Skeletal muscle cell (primary cell): ENCODE data around the gene MAGEA9.
"Not testable (repeated sequence)": the region's sequence is repeated elsewhere in the genome, so short reads cannot be mapped to it uniquely, and the experiment has no call there.

ENCODE experiments used
- DNase-seq: peaks from one replicate; pipeline ENCODE4 v3.0.0-alpha.2; 2010; ENCODE audit warnings: low read depth
- H3K4me3 ChIP-seq: 2 replicates; pipeline ENCODE4 v1.5.1; 2011; ENCODE audit warnings: low read depth, mild to moderate bottlenecking, control low read depth, low read length, moderate library complexity

Gene MAGEA9, protein sequence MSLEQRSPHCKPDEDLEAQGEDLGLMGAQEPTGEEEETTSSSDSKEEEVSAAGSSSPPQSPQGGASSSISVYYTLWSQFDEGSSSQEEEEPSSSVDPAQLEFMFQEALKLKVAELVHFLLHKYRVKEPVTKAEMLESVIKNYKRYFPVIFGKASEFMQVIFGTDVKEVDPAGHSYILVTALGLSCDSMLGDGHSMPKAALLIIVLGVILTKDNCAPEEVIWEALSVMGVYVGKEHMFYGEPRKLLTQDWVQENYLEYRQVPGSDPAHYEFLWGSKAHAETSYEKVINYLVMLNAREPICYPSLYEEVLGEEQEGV

DNA sequence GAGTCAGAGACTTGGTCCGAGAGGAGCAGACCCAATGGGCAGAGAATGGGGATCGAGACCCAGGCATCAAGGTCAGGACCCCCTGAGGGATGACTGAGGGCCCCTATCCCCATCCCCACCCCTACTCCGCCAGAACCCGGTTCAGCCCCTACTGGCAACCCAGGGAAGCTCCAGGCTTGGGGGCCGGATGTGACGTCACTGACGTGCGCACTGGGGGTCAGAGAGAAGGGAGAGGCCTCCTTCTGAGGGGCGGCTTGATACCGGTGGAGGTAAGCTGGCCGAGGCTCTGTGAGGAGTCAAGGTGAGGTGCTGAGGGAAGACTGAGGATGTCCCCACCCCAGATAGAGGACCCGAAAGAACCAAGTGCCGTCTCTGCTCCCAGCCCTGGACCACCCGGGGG lies at the start of gene MAGEA9:
TSS of gene MAGEA9 (plus strand) at position 204 of the 400 bp plus-strand sequence. CDS start 4,281 bp downstream, outside the sequence.
- H3K4me3 ChIP-seq, DNase-seq: not testable (repeated sequence)

DNA sequence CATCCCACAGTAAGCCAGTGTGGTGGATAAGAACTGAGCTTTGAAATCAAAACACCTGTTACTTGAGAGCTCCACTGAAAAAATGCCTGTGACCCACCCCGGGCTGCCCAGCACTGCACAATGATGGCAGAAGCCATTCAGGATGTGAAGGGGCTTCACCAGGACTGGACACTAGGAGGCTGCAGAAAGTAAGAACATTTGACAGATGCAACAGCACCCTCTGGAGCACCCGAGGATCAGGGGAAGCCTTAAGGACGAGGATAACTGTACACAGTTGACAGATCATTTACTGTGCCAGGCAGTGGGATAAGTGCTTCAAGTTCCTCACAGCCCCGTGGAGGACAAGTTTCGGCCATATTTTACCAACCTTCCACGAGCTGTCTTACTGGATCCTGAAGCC lies 39.5 kb upstream of the MAGEA9 start:
- H3K4me3 ChIP-seq, result not testable (repeated sequence)

DNA sequence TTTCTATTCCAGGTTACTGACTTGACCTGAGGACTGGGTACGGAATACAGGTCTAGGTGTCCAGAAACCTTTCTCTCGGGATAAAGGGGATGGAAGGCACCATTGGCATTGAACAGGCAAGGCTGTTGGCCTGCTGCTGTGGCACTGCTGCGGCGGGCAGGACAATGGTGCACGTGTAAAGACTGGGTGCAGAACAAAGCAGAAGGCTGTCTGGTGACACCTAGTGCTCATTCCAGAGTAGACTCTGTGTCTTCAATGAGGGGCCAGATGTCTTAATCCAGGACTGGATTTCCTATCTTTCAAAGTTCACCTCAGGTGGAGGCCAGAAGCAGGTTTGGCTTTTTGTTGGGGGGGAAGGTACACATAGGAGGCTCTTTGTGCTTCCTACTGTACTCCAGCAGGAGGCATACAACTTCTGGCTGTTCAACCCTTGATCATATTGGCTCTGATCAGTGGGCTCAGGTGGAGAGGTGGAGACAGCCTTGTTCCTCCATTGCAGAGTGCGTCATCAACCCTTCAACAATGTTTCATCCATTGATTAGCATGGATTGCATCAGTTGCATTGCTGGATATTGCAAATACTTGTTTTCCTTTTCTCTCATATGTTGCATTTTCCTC lies 35.2 kb upstream of the MAGEA9 start:
- H3K4me3 ChIP-seq, DNase-seq: not testable (repeated sequence)

More for the DNA sequence above, 39.5 kb upstream of the MAGEA9 start:
- not testable (repeated sequence) for DNase-seq

DNA sequence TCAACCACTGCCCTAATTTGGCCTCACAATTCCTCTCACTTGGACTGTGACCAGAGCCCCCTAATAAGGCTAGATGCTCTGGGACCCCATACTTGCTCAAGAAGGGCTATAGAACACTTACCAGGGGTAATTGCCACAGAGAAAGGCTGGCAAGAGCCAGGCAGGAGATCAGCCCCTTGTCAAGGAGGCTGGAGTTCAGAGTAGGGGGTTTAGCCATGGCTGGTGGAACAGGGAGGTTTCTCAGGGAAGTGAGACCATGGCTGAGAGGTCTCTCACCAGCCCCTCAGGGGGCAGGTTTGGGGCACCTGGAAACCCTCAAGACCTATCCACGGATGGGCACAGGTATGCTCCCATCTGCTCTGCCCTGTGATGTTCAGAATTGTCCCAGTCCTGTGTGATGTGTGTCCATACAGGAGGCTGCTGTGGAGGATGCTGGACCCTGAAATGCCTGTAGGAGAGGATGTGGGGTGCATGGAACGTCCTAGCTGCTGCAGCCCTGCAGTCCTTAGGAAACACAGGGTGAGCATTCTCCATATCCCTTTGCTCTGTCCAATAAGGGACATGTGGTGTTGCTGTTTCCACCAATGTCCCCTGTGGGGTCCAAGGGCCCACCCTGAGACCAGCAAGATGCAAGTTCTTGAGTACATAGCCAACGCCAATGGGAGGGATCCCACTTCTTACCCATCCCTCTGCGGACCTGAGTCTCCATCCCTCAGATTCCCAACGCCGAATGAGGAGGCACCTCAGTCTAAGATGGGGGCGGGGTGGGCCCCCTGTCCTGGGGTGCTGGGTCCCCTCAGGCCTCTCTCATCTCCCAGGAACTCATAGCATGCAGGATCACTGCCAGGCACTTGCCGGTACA lies 24.3 kb upstream of the MAGEA9 start:
- no peak for DNase-seq
- H3K4me3 ChIP-seq, result no peak overlapping the region

DNA sequence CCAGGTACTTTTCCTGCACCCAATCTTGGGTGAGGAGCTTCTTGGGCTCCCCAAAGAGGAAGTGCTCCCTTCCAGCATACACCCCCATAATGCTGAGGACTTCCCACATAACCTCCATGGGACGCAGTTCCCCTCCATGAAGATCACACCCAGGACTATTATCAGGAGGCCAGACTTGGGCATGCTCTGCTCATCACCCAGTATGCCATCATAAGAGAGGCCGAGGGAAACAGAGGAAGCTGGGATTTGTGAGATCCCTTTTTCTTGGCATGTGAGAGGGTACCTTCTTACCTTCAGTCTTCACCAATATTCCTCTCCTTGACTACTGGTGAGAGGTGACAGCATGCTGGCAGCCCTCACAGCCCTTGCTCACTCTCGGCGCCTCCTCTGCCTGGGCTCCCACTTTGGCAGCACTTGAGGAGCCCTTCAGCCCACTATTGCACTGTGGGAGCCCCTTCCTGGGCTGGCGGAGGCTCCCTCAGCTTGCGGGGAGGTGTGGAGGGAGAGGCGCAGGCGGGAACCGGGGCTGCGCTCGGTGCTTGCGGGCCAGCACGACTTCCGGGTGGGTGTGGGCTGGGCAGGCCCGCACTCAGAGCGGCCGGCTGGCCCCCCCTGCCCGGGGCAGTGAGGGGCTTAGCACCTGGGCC lies 23.5 kb upstream of the MAGEA9 start:
- H3K4me3 ChIP-seq, result no peak overlapping the region
- DNase-seq, result no peak

DNA sequence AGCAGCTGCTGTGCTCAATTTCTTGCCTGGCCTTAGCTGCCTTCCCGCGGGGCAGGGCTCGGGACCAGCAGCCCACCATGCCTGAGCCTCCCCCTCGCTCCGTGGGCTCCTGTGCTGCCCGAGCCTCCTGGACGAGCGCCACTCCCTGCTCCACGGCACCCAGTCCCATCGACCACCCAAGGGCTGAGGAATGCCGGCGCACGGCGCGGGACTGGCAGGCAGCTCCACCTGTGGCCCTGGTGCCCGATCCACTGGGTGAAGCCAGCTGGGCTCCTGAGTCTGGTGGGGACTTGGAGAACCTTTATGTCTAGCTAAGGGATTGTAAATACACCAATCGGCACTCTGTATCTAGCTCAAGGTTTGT lies 23.0 kb upstream of the MAGEA9 start:
- not testable (repeated sequence) for H3K4me3 ChIP-seq, DNase-seq

DNA sequence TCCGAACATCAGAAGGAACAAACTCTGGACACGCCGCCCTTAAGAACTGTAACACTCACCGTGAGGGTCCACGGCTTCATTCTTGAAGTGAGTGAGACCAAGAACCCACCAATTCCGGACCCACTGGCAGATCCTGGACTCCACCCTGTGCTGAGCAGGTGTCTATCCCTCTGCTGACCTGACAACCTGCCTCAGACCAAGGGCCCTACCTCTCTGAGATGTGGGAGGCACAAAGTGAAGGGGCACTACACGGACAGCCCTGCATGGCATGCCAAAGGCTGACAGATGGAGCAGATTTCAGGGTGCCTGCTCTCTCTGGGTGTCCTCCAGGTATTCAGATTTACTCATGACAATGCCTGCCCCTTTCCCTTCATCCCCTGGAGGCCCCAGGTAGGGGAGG lies 21.9 kb upstream of the MAGEA9 start:
- no peak for DNase-seq
- H3K4me3 ChIP-seq, result no peak overlapping the region

DNA sequence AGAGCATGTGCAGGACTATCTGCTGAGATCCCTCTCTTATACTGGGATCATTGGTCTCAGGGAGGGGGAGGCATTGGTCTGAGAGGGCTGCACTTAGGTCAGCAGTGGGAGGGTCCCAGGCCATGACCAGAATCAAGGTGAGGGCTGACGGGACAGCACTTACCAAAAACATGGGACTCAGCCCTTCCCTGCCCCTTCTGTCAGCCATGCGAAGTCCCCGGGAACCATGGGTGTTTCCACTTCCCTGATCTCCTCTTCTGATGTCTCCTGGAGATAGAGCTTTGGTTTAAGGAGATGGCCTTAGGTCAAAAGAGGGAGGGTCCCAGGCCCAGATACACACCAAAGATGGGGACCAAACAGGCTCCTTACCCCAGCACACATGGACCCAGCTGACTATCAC lies 20.8 kb upstream of the MAGEA9 start:
- no peak for DNase-seq
- H3K4me3 ChIP-seq, result no peak overlapping the region

DNA sequence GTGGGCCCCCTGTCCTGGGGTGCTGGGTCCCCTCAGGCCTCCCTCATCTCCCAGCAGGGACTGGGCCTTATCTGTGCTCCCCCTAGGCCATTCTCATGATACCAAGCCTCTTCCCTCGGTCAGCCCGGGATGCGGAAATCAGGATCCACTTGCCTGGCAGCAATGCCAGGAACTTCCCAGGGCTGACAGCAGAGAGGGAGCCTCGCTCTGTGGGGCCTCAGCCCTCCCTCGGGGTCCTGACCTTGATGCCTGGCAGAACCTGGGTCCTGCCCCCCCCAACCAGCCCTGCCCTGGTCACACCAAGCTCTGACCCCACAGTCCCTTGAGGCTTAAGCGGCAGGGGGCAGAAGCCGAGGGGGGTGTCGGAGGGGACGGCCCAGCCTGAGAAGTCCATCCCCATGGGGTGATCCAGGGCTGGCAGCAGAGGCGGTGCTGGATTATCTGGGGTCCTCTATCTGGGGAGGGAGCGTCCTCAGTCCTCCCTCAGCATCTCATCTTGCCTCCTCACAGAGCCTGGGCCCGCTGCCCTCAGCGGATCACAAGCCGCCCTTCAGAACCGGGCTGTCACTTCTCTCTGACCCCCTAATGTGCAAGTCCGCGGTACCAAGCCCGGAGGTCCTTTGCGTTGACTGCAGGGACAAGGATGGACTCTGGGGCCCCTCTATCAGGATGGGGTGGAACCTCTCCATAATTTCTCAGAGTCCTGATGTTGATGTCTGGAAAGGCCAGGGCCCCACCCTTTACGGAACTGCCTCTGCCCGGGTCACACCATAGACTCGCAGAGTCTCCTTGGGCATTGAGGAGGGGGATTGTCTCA lies 19.7 kb upstream of the MAGEA9 start:
- DNase-seq, H3K4me3 ChIP-seq: not testable (repeated sequence)

DNA sequence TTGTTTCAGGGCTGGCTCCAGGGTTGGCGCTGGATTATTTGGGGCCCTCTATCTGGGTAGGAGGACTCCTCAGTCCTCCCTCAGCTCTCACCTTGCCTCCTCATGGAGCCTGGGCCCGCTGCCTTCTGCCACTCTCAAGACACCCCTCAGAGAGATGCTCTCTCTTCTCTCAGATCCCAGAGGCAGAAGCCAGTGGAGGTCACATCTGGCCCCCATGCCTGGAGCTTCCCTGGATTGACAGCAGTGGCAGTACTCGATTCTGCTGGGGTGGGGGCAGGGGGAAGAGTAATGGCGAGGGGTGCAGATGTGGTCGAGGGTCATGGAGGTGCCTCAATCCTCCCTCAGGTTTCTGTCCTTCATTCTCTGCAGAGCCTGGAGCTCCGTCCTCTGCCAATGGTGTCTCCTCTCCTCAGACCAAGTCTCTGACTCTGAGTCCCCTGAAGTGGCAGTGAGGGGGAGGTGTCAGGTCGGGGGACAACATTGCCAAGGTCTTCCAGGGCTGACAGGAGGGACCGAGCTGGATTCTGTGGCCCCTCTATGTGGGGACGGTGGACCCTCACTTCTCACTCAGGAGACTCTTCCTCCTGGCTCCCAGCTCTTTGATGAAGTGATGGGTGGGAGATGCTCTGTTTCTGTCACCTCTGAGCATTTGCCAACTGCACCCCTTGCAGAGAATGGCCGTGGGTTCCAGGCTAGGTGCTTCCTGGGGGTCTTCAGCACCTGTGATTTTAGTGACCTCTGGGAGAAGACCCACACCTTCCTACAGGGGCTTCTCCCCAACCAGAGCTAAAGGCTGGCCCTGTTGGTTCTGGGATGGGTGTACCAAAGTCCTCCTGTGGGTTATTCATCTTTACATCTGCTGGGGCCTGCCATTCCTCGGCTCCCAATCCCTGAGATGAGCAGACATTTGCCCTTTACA lies 18.8 kb upstream of the MAGEA9 start:
- DNase-seq, result no peak
- no peak overlapping the region for H3K4me3 ChIP-seq

DNA sequence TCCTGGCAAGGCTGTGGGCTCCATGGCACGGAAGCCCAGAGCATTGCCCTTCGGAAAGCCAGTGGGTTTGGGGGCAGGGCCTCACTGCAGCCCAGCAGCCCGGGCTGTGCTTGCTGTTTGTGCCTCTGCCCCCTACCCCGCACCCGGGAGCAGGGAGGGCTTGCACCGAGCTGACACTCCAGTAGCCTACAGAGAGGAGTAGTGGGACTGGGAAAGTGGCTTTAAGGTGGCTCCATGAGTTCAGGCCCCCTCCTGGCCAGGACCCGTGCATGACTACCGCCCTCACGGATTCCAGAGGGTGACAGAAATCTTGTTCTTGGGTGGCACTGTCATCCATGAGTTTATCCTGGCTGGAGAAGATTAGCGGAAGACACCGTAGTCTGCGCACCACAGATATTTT lies 11.4 kb upstream of the MAGEA9 start:
- DNase-seq, H3K4me3 ChIP-seq: not testable (repeated sequence)

DNA sequence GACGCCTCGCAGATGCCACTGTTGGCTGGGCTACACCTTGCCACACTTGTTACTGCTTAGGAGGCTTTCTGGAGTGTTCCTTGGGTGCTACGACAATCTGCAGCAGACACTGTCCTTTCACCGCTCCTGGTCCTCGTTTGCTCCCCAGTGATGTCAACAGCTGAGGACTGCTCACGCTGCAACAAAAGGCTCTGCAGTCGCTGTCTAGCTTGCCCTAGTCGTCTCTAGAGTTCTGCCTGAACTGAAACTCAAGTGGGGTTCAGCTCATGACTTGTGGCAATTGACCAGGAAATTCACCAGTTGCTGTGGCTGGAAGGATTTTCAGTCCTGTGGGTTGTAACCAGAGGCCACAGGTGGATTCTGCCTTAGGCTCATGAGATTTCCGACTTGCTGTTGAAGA lies 8.7 kb upstream of the MAGEA9 start:
- H3K4me3 ChIP-seq, DNase-seq: not testable (repeated sequence)

DNA sequence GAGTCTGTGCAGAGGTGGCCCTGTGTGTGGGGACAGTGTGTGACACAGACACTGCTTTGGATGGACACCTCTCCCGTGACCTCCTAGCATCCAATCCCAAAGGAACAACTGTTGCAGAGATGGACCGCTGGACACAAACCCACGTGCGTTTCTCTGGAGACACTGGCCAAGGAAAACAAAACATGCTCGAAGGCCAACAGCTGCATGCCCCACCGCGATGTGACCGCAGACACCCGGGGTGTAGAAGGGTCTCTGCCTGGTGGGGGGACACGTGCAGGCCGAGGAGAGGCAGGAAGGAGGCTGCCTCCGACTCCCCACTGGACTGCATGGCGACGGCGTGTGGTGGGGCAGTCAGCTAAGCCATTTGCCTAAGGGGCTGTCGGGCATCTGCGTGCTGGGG lies 8.0 kb upstream of the MAGEA9 start, which contains the start of gene HSFX1:
TSS of gene HSFX1 (plus strand) at position 301 of the 400 bp plus-strand sequence. CDS start 614 bp downstream, outside the sequence.
- not testable (repeated sequence) for DNase-seq, H3K4me3 ChIP-seq

DNA sequence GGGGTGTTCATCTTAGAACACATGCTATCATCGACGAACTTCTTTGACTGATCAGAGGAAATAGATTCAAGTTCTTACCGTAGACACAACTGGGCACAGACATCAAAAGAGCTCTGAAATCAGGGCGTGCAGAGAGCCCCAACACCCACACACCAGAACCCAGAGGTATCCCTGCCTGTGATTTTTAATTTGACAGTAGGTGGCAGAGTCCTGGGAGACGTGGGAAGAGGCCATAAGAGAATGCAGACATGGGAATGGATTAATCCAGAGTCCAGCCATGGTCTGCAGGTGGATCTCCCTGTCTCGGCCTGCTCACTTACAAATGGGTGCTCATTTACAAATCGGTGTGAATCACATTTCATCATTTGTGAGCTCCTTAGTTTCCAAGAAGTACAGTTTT lies 3.7 kb upstream of the MAGEA9 start:
- DNase-seq, H3K4me3 ChIP-seq: not testable (repeated sequence)

DNA sequence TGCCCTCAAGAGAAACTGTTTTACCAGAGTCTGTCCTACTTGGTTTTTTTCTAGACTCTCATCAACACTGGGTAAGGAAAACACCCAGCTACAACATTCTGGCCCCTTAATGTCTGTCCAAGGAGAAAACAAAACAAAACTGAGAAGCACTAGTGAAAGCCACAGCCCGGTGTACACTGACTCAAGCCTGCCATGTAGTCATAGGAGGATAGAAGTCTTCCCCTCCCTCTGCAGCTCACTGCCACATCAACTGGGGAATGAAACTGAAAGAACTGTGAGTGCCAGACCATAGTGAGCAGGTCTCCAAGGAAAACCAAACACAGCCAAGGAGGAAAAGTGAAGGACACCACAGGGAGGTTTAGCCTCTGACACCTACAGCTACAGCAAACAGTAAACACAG lies 13.8 kb downstream of the MAGEA9 start:
- H3K4me3 ChIP-seq, DNase-seq: not testable (repeated sequence)

DNA sequence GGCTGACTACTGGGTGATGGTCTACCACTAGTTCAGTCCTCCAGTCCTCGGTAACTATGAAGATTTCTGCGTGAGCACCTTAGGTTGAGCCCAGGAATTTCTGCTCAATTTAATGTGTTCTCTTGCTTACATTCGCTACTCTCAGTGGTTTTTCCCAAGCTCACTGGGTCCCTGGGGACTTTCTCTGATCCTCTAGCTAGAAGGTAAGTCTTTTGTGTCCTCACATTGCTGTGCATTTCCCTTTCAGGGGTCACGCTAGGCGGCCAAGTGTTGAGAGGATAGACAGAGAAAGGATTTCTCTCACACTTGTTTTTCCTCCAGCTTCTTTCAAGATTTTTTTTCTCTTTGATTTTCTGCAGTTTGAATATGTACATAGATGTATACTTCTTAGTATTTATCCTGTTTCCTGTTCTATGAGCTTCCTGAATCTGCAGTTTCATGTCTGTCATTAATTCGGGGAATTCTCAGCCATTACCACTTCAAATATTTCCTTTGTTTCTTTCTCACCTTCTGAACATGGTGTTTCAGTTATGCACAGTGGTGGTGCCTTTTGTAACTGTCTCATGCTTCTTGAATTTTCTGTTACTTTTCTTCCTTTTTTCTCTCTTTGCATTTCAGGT lies 17.5 kb downstream of the MAGEA9 start:
- no peak overlapping the region for H3K4me3 ChIP-seq
- no peak for DNase-seq

DNA sequence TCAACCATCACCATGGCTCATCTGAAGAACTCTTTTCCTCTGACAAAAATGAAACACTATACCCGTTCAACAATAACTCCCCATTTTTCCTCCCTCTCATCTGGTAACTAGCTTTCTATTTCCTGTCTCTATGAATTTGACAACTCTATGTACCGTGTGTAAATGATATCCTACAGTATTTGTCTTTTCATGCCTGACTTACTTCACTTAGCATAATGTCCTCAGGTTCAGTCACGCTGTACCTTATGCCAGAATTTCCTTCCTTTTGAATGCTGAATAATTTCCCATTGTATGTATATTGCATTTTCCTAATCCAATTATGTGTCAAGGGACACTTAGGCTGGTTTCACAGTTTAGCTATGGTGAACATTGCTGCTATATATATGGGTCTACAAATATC lies 18.2 kb downstream of the MAGEA9 start:
- H3K4me3 ChIP-seq, result no peak overlapping the region
- no peak for DNase-seq
